ENCODE measurements around the gene IFI44. TPM values are rescaled to one million over a fixed set of nuclear protein-coding genes. Genes with fewer than 3 reads are reported as not detected.

The IFI44 gene
- total and polyA plus RNA-seq, 2 of the 13 experiments (the other 11 are each of a cell fraction or from before 2014, with no cell fraction given): not detected

- TF ChIP-seq CTCF (CRISPR knock-in tag; IDR thresholded peaks at IDR 0.05) (peak; percentile 60), ARNT (IDR thresholded peaks at IDR 0.05) (no peak)
These were observed 26.8 kb downstream of the IFI44 start (continued) for GRCh38 chr1:78676347-78676982.

- no peaks in the 10 kb centered on the region for H3K9me3 ChIP-seq (ENCODE audit: low read length)
- H3K4me1 ChIP-seq (ENCODE audit: insufficient read depth, low read length): no peaks in the 10 kb centered on the region
- H3K4me3 ChIP-seq (replicated peaks in 1 of 3; ENCODE audit: insufficient read depth in 1 of 3, low read depth in 2 of 3, low read length in 3 of 3): no peak overlapping the region
- WGBS (ENCODE audit: low lambda C conversion rate): 0% methylated on average over 3 of the region's 3 CpGs
- POLR2A ChIA-PET: no interaction called here
- no peak overlapping the region for H2AFZ ChIP-seq (ENCODE audit: low read length)
- in situ Hi-C loops (cut with HindIII; ENCODE audit: extremely low pct_ligation_motif_present, low pct_unique_long_range_greater_than_20kb): loop anchor here (10.0 kb wide), 1 partner anchor 542 kb away; no protein-coding TSS in a partner anchor
- no peaks in the 10 kb centered on the region for H3K27me3 ChIP-seq (ENCODE audit: control insufficient read depth in 1 of 2, insufficient read depth in 2 of 2, low read length in 2 of 2)
- no TSS peak for BruUV-seq (replicated peaks)
- H3K27ac ChIP-seq (ENCODE audit: extremely low read length, insufficient read depth, low read length): no peak overlapping the region
- no peak for DNase-seq (ENCODE audit: low spot score)
- H3K9ac ChIP-seq (ENCODE audit: insufficient read depth, low read depth, low read length): no peak overlapping the region
- no peaks in the 10 kb centered on the region for H4K20me1 ChIP-seq (ENCODE audit: insufficient read depth, low read length)
- ATAC-seq: no peak
- no peak overlapping the region for H3K4me2 ChIP-seq (ENCODE audit: low read depth, low read length)
- H3K36me3 ChIP-seq (replicated peaks in 1 of 2; ENCODE audit: control insufficient read depth in 1 of 2, insufficient read depth in 2 of 2, low read length in 2 of 2): no peaks in the 10 kb centered on the region
- no peak for FAIRE-seq
- H3K79me2 ChIP-seq (ENCODE audit: insufficient read depth, low read length): no peaks in the 10 kb centered on the region
- CTCF ChIA-PET (ENCODE audit: low intra/inter-chr PET ratio, low total read pairs): interaction anchor here (1.3 to 1.7 kb wide), 3 partner anchors 60 to 546 kb away, joined by 6 to 17 read pairs (median 7); no protein-coding TSS in a partner anchor
- intact Hi-C loops (cut with micrococcal nuclease; ENCODE audit: unreplicated experiment): loop anchor here (1.0 kb wide), 3 partner anchors 60 to 547 kb away; no protein-coding TSS in a partner anchor
- no peak for TF ChIP-seq ZNF775 (CRISPR knock-in tag; IDR thresholded peaks at IDR 0.05; ENCODE audit: borderline replicate concordance)
- TF ChIP-seq GMEB1 (CRISPR knock-in tag; IDR thresholded peaks at IDR 0.05; ENCODE audit: borderline replicate concordance): no peak
- no peak for TF ChIP-seq TMF1 (CRISPR knock-in tag; IDR thresholded peaks at IDR 0.05; ENCODE audit: low read depth)
- no peak for TF ChIP-seq TEAD2 (CRISPR knock-in tag; IDR thresholded peaks at IDR 0.05)
- TF ChIP-seq ZNF205 (CRISPR knock-in tag; IDR thresholded peaks at IDR 0.05): no peak
- no peak for TF ChIP-seq ZKSCAN5 (CRISPR knock-in tag; IDR thresholded peaks at IDR 0.05)
- TF ChIP-seq ZSCAN31 (CRISPR knock-in tag; IDR thresholded peaks at IDR 0.05; ENCODE audit: low read depth): no peak
- no peak for TF ChIP-seq PAXIP1 (CRISPR knock-in tag; conservative IDR thresholded peaks at IDR 0.05)
- TF ChIP-seq ARID4A (CRISPR knock-in tag; IDR thresholded peaks at IDR 0.05; ENCODE audit: borderline replicate concordance): no peak
These were observed 27.4 kb downstream of the IFI44 start for GRCh38 chr1:78676993-78677392.

All from HepG2 (cell line).